ELF-1 (cell line): ENCODE measurements around the gene ZNF543.
"Not testable (repeated sequence)": the region's sequence is repeated elsewhere in the genome, so short reads cannot be mapped to it uniquely, and the experiment has no call there.

Experiments
- DNase-seq: peaks from one replicate; pipeline ENCODE4 v3.0.0-alpha.2; 2016; ENCODE audit warnings: low read depth, low spot score

The ZNF543 gene

GRCh38 chr19:57321116-57321515, 844 bp downstream of the ZNF543 start:
- DNase-seq = no peak

GRCh38 chr19:57321751-57322150, 1.5 kb downstream of the ZNF543 start:
- no peak for DNase-seq

GRCh38 chr19:57324992-57325391, 4.7 kb downstream of the ZNF543 start:
- DNase-seq = no peak

- no peak for DNase-seq
These were observed 7.7 kb downstream of the ZNF543 start for GRCh38 chr19:57327993-57328392.

GRCh38 chr19:57334191-57334590, 13.9 kb downstream of the ZNF543 start:
- DNase-seq = no peak

- DNase-seq = no peak
These were observed 18.6 kb downstream of the ZNF543 start for GRCh38 chr19:57338877-57339276.

GRCh38 chr19:57342582-57342981, 22.3 kb downstream of the ZNF543 start:
- no peak for DNase-seq

- no peak for DNase-seq
These were observed 27.9 kb downstream of the ZNF543 start for GRCh38 chr19:57348136-57348535.

GRCh38 chr19:57350877-57351805, 30.9 kb downstream of the ZNF543 start, which contains the start of gene ZNF304:
Gene ZNF304 (plus strand): TSS chr19:57351271. CDS start chr19:57351665, 394 bp downstream.
- peak; percentile 95 for DNase-seq

- peak; percentile 13 for DNase-seq
These were observed 31.6 kb downstream of the ZNF543 start for GRCh38 chr19:57351867-57352266.

- DNase-seq = no peak
These were observed 35.6 kb downstream of the ZNF543 start for GRCh38 chr19:57355916-57356315.

- no peak for DNase-seq
These were observed 37.1 kb downstream of the ZNF543 start for GRCh38 chr19:57357406-57357805.

- DNase-seq = no peak
These were observed 39.0 kb downstream of the ZNF543 start for GRCh38 chr19:57359300-57359699.

- DNase-seq = no peak
These were observed 42.1 kb downstream of the ZNF543 start for GRCh38 chr19:57362419-57362818.

- peak; percentile 100 for DNase-seq
These were observed 42.9 kb downstream of the ZNF543 start, which contains the start of the genes TRAPPC2B and ZNF547 for GRCh38 chr19:57362997-57363687. Gene TRAPPC2B (plus strand): TSS chr19:57363551. CDS start chr19:57364834, 1,283 bp downstream. Gene ZNF547 (plus strand): TSS chr19:57363551. CDS start chr19:57368556, 5,005 bp downstream.

GRCh38 chr19:57363688-57364181, 43.5 kb downstream of the ZNF543 start:
- peak; percentile 16 for DNase-seq

- no peak for DNase-seq
These were observed 46.5 kb downstream of the ZNF543 start for GRCh38 chr19:57366776-57367175.

GRCh38 chr19:57374179-57374578, 53.9 kb downstream of the ZNF543 start:
- DNase-seq = no peak

- DNase-seq = not testable (repeated sequence)
These were observed 54.4 kb downstream of the ZNF543 start for GRCh38 chr19:57374647-57375046.

GRCh38 chr19:57376151-57376550, 55.9 kb downstream of the ZNF543 start:
- no peak for DNase-seq

GRCh38 chr19:57377498-57378146, 57.4 kb downstream of the ZNF543 start:
- DNase-seq = no peak
